SK-N-SH (cell line): Measurements from ENCODE around the gene DUSP16.

Experiments
- CTCF ChIP-seq: fragments of 200-600 bp; sonication (generic); IDR thresholded peaks from 2 replicates; pipeline ENCODE4 v1.6.1; 2017; ENCODE audit warnings: antibody characterized with exemption, mild to moderate bottlenecking, moderate library complexity
- FOXM1 ChIP-seq: IDR thresholded peaks from 2 replicates; pipeline ENCODE4 v1.4.0; 2012; ENCODE audit warnings: low read depth, mild to moderate bottlenecking
- GABPA ChIP-seq: IDR thresholded peaks from 2 replicates; pipeline ENCODE4 v1.4.0; 2012; ENCODE audit warnings: low read depth, mild to moderate bottlenecking
- MXI1 ChIP-seq: IDR thresholded peaks from 2 replicates; pipeline ENCODE4 v1.6.1; 2012; ENCODE audit warnings: mild to moderate bottlenecking, low read depth, low read length, improper control_type of control experiment
- POLR2AphosphoS5 ChIP-seq: IDR thresholded peaks from 2 replicates; pipeline ENCODE4 v1.6.1; 2012; ENCODE audit warnings: low read depth, low read length
- RAD21 ChIP-seq: IDR thresholded peaks from 2 replicates; pipeline ENCODE4 v1.6.1; 2012; ENCODE audit warnings: mild to moderate bottlenecking, low read length
- TAF1 ChIP-seq: IDR thresholded peaks from 2 replicates; pipeline ENCODE4 v1.6.1; 2012; ENCODE audit warnings: low read depth, mild to moderate bottlenecking, low read length, moderate library complexity, borderline replicate concordance

DNA sequence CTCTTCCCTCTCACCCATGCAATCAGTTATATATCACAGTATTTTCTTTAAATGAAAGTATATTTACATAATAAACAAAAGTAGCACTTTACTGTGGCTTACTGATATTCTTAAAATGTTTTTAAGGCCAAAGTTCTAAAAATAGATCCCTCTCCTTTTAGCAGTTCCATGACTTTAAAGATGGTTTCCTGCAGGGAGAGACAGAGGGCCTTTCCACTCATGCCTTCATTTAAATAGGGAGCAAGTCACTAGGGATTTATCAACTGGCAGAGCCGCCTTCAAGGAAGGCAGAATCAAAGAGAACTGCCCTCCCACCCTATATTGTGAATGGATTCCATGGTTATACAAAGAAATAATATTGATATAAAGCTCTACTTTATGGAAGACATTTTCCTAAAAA lies 55.5 kb downstream of the DUSP16 start:
- TF ChIP-seq FOXM1 = no peak
- TF ChIP-seq CTCF = no peak
- no peak for TF ChIP-seq POLR2AphosphoS5
- no peak for TF ChIP-seq MXI1
- no peak for TF ChIP-seq GABPA
- TF ChIP-seq RAD21 = no peak; the same call in 1 of the 2 replicates
- no peak for TF ChIP-seq TAF1
